Astrocyte of the hippocampus (primary cell): ENCODE measurements around the gene NSG1.
"Not testable (repeated sequence)": the region's sequence is repeated elsewhere in the genome, so short reads cannot be mapped to it uniquely, and the experiment has no call there.

Source experiments
- DNase-seq: peaks from one replicate; pipeline ENCODE4 v3.0.0; 2011; ENCODE audit warnings: low read depth, low spot score

NSG1 gene, protein sequence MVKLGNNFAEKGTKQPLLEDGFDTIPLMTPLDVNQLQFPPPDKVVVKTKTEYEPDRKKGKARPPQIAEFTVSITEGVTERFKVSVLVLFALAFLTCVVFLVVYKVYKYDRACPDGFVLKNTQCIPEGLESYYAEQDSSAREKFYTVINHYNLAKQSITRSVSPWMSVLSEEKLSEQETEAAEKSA

DNA sequence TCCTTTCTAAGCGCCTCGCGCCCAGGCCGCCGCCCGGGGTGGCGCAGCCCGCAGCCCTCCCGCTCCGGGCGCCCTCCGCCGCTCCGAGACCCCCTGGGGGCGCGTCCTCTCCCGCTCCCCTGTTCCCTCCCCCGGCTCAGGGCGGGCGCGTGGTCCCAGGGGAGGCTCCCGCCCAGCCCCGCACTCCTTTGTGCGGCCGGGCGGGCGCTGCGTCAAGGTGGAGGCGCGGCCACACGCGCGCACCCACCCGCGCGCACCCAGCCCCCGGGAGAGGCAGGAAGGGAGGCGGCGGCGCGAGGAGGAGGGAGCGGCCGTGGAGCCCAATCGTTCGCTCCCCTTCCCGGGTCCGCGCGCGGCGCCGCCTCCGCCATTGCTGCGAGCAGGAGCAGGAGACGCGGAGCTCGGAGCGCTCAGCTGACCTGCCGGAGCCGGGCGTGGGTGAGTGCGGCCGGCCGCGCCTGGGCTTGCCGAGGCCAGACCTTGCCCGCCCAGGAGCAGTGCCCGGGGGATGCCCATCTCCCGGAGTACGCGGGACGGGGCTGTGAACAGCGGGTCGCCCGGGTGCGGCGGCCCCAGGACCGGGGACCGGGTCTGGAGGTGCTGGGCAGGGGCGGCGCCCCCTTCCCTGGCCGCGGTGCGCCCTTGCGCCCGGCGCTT lies at the start of gene NSG1:
Gene NSG1, plus strand, starts transcription at position 367 of the 657 bp plus-strand sequence. CDS start 528 bp downstream, outside the sequence.
- peak; percentile 76 for DNase-seq

DNA sequence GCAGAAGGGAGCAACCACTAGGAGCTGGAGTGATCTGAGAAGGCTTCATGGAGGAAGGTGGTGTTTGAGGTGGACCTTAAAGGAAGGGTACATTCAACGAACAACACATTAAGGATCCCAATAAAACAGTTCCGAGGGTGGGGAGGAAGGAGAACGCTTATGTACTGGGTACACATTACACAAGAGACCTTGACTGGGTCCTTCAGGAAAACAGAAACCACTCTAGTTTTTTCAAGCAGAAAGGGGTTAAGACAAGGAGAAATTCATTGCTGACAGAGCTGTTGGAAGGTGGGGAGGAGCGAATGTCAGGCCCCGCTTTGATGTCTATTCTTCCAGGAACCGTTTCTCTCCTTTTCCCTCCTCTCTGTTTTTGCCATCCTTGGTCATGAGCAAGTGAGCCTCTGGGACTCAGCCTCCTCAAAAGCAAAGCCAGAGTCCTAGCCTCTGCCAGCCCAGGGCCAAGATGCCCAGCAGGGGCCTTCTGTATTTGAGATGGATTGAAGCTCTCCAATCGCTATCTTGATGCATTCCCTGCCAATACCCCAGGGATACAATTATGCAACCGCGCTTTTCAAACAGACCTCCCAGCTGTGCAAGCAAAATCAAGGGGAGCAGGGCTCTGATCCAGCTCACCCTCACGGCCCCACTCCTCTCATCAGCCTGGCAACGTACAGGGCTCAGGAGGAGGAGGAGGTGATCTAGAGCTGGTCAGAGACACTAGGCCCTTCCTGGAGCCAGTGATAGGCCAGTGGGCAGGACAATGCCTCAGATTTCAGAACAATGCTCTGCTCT lies 48.5 kb upstream of the NSG1 start:
- DNase-seq = no peak

- DNase-seq = no peak
Observed at GRCh38 chr4:4339504-4340085, 47.3 kb upstream of the NSG1 start.

GRCh38 chr4:4341861-4342650 lies 44.8 kb upstream of the NSG1 start:
- no peak for DNase-seq

DNA sequence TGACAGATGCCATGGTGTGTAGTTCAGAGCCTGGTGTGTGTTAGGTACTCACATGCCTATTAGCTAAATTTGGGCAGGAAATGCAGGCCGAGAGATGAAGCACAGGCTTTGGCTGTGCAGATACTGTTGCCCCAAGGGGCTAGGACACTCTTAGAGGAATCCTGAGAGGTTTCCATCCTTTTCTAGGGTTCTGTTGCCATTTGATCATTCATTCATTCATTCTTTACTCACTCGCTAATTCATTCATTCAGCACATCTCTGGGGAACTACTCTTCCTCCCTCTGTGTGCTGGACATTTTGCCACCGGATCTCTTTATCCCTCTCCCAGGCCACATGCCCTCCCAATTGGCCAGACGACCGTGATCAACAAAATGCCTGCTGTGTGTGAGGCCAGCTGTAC lies 43.9 kb upstream of the NSG1 start:
- DNase-seq = no peak

DNA sequence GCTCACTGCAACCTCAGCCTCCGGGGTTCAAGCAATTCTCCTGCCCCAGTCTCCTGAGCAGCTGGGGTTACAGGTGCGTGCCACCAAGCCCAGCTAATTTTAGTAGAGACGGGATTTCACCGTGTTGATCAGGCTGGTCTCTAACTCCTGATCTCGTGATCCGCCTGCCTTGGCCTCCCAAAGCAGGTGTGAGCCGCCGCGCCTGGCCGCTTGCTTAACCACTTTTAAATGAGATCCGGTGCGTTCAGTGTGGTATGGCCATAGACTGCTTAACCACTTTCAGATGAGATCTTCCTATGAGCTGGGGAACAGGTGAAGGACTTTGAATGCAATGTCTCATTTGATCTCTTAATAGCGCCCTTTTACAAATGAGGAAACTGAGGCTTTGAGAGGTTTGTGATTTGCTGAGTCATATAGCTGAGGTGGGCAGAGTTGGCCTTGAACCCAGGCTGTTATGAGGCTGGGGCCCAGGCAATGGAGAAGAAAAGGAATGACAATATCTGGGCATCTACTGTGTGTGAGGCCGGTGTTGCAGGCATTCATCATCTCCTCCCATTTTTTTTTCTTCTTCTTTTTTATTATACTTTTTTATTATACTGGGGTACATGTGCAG lies 41.9 kb upstream of the NSG1 start:
- no peak for DNase-seq

DNA sequence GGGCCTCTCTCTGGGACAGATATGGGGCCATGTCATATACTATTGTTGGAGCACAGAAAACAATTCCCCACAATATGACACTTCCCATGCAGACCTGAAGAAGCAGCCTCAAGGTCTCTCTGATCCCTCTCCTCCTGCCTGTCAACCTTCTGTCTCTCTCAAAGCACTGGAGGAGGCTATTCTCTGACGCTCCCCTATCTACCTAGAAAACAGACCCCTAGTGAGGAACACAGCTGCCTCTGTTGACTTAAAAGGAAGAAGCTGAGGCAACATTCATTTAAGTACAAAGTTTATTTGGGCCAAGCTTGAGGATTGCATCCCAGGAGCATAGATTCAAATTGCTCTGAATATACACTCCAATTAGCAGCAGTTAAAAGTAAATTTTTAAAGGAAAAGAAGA lies 39.3 kb upstream of the NSG1 start:
- DNase-seq = no peak

- not testable (repeated sequence) for DNase-seq
Observed at GRCh38 chr4:4348585-4348984, 38.3 kb upstream of the NSG1 start.

DNA sequence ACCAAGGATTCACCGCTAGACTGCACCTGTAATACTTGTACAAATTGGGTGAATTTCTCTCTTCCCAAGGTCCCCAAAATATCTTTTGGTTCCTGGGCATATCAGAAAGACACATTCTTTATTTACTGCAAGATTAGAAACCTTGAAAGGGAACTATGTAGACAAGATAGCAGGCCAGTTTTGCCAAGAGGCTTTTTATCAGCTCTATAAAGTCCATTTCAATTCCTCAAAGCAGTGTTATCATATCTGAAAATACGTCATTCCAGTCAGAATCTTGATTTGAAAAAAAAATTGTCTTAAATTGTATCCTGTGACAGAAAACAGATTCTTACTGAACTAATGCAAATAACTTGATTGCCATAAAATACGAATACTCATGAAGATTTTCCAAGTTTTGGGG lies 37.0 kb upstream of the NSG1 start:
- no peak for DNase-seq

DNA sequence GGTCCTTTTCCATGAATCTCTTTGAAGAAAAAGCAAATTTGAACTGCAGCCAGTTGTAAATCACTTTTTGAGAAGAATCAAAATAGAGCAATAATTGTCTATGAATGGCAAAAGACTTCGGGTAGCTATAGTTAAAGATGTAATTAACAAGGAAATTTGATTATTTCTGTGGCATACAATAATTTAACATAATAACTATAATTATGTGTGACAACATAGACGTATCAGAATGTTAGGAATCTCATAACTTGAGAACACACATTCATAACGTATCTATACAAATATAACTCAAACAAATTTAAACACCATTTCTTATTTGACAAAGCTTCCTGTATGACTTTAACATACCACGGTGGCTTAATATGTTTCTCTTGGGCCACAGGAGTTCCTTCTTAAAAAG lies 36.0 kb upstream of the NSG1 start:
- no peak for DNase-seq

- no peak for DNase-seq
Observed at GRCh38 chr4:4355302-4355701, 31.6 kb upstream of the NSG1 start.

- DNase-seq = peak; percentile 20
Observed at GRCh38 chr4:4356106-4357041, 30.5 kb upstream of the NSG1 start.

DNA sequence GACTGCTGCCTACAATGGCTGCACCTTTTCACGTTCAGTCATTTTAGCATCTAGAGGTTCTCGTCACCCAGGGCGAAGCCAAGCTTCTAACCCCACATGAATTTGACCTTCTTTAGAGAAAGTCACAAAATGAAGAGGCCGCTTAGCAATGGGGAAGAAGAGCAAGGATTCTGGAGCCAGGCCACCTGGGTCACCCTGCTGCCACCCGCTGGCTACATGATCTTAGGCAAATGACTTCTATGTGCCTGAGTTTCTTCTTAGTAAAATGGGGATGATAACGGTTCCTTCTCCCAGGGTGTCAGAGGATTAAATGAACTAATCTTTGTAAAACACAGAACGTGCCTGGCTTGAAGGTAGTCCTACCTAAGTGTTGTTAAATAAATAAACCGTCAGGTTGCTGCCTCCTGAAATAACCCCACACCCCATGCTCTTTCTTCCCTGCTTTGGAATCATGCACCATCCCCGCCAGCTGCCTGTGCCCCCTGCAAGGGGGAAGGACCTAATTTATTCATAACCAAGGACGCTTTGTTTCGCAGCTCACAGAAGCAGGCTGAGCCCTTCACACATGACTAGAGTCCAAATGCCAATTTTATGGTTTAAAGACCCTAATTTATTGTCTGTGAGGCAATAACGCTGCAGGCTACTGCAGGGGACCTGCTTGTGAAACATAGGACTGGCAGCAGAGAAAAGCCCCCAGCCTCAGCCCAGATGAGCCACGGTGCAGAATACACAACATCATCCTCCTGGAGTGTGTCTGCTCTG lies 28.6 kb upstream of the NSG1 start:
- no peak for DNase-seq

- no peak for DNase-seq
Observed at GRCh38 chr4:4361883-4362282, 25.0 kb upstream of the NSG1 start.

DNA sequence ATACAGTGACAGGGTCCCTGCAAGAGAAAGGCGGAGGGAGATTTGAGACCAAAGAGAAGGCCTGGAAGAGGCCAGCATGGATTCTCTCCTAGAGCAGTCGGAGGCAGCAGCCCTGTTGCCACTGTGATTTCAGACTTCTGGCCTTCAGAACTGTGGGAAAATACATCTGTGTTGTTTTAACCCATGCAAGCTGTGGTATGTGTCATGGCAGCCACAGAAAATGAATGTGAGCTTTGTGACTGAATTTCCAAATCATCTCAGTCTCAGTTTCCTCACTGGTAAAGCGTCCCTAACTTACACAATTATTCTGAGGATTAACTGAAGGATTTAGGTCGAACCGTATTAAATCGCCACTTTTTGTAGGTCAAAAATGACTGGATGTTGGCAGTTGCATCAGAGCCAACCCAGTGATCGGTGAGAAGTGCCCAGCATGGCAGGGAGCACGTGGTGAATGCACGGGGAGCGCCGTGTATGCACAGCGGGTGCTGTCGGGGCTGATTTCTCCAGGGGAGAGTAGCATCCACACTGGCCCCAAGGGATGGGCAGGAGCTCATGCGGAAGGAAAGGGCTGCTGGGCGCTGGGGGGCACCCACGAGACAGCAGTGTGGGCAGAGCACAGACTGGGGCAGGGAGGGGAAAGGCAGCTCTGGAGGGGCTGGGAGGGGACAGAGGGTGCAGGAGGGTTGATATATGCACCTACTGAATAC lies 23.8 kb upstream of the NSG1 start:
- DNase-seq = peak; percentile 33

DNA sequence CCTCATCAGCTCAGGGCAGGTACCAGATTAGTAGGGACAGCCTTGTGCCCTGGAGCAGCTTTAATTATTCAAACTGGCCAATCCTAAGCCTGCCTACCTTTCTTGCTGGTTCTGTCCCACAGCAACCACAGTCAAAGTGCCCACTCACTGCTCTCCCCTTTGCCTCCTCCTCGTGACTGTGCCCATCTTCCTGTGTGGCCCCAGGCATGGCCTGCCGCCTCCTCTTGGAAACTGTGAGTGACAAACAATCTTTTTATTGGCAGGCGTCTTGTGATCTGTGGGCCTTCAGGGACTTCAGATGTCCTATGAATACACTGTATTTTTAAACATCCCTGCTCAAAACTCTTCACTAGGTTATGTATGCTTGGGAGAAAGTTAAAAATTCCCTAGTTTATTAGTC lies 22.8 kb upstream of the NSG1 start:
- no peak for DNase-seq

DNA sequence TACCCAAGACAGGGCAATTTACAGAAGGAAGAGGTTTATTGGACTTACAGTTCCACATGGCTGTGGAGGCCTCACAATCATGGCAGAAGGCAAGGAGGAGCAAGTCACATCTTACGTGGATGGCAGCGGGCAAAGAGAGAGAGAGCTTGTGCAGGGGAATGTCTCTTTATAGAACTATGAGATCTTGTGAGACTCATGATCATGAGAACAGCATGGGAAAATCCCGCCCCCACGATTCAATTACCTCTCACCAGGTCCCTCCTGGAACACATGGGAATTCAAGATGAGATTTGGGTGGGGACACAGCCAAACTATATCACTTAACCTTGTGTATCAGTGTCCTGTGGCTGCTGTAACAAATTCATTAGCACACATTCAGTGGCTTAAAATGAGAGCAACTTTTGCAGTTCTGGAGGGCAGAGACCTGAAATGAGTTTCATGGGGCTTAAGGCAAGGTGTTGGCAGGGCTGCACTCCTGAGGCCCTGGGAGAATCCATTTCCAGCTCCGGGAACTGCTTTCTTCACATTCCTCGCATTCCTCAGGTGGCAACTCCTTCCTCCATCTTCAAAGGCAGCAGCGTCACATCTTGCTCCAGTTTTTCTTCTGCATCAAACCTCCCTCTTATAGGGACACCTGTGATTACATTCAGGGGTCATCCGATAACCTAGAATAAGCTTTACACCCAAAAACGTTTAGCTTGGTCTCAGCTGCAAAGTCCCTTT lies 22.3 kb upstream of the NSG1 start:
- no peak for DNase-seq
